Measurements from ENCODE around the gene CERS2.

Gene CERS2

DNA sequence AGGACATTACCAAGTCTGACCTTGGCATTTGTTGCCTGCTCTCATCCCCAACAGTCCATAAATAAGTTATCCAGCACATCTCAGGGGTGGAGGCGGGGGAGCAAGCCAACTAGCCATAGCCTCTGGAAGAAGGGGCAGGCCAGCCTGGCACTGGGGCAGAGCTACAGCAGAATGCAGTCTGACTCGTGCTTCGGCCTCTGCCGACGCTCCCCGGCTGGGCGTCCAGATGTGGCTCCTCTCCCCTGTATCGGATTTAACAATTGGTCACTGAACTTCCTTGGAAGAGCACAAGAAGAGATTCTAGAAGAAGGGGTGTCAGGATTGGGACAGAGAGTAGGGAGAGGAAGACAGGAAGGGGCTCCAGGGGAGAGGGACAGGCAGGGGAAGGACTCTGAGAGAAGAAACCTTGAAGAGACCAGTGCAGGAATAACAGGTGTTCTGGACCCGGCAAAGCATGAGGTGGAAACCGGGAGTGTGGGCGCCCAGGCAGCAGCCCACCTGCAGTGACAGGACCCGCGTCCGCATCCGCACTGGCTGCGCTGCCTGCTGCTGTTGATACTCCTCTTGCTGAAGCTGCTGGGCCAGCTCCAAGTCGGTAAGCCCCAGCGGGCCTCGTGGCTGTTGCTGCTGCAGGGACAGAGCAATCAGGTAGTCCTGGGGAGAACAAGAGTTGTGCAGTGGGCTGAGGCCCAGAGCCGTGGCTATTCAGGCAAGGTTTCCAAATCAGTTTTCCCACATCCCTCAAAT is 22.7 kb upstream of the CERS2 start:
- no peak for DNase-seq

DNA sequence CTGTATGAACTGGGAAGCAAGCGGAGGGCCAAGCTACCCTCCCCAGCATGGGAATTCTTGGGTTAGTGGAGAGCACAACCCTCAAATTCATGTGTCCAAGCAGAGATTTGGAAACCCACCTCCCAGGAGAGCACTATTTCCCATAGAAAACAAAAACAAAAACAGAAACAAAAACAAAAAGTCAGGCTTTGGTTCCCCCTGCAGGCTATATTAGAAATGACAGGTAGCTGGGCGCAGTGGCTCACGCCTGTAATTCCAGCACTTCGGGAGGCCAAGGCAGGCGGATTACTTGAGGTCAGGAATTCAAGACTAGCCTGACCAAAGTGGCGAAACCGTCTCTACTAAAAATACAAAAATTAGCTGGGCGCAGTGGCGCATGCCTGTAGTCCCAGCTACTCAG is 21.3 kb upstream of the CERS2 start:
- DNase-seq, result peak; percentile 17

DNA sequence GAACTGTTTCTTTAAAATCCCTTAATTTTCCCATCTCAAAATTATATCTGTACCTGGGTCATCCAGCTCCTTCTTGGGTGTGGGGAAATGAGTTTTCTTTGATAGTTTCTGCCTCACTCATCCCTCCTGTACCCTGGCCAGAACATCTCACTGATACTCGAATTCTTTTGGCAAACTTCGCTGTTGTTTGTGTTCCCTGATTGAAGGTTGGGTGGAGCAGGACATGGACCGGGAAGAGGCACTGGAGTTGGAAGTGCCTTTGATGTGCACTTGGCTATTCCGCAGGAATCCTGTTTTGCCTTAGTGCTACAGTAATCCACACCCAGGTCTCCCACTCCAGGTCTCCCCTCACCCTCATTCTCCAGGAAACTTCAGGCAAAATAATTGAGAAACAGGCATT is 20.8 kb upstream of the CERS2 start:
- DNase-seq, result no peak

DNA sequence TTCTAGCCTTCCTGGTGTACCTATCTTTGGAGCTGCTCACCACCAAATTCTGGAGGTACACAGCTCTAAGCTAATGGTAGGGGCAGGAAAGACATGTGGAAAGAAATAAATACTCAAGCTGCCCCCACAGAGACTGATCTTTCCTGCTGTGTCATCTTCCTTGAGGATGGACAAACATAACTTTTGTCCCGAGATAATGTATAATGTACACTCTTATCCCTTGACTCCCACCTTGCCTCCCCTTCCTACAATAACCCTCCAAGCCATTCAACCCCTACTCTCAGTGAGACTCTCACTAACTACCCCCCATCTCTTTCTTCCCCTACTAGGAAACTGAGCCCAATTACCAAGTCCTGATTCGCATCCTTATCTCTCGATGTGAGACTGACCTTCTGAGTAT is 19.6 kb upstream of the CERS2 start:
- DNase-seq, result no peak

DNA sequence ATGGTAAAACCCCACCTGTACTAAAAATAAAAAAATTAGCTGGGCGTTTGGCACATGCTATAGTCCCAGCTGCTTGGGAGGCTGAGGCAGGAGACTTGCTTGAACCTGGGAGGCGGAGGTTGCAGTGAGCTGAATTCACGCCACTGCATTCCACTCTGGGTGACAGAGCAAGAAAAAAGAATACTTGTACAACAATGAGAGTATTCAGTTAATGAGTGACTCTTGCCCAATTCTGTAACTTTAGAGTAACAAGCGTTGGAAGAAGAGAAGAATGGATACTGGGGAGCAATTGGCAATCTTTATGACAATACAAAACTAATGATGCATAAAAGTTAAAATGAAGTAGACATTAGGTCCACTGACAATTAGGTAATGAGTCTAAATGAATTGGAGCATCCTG is 18.0 kb upstream of the CERS2 start:
- no peak for DNase-seq

DNA sequence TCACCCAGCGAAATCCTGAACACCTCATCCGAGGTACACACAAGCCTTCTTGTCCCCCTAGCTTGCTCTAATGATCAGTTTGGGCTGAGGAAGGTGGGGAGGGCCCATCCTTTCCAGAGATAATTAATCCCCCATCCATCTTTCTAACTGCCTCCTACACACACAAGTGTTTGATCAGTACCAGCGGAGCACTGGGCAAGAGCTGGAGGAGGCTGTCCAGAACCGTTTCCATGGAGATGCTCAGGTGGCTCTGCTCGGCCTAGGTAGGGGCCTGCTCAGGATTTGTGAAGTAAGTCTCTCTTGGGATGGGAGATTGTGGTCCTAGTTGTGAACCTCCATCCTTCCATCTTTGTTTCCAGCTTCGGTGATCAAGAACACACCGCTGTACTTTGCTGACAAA is 13.3 kb upstream of the CERS2 start:
- DNase-seq, result no peak

DNA sequence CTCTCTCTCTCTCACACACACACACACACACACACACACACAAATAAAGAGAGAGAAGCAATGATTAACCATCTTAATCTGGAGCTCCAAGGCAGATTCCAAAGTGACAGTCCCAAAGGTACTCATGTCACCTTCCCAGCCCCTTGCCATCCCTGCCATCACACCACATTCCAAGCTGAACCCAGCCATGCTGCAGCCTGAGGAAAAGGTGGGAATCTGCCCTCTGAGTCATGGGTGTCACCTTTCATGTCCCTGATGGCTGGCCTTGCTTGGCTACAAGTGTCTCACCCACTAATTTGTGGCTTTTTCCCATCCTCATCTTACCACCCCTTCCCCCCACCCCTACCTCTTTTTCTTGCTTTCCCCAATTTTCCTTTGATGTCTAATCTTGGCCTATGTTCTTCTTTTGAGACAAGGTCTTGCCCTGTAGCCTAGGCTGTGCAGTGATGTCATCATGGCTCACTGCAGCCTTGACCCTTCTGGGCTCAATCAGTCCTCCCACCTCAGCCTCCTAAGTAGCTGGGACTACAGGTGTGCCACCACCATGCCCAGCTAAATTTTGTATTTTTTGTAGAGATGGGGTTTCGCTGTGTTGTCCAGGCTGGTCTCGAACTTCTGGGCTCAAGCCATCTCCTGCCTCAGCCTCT is 10.7 kb upstream of the CERS2 start:
- DNase-seq, result no peak

DNA sequence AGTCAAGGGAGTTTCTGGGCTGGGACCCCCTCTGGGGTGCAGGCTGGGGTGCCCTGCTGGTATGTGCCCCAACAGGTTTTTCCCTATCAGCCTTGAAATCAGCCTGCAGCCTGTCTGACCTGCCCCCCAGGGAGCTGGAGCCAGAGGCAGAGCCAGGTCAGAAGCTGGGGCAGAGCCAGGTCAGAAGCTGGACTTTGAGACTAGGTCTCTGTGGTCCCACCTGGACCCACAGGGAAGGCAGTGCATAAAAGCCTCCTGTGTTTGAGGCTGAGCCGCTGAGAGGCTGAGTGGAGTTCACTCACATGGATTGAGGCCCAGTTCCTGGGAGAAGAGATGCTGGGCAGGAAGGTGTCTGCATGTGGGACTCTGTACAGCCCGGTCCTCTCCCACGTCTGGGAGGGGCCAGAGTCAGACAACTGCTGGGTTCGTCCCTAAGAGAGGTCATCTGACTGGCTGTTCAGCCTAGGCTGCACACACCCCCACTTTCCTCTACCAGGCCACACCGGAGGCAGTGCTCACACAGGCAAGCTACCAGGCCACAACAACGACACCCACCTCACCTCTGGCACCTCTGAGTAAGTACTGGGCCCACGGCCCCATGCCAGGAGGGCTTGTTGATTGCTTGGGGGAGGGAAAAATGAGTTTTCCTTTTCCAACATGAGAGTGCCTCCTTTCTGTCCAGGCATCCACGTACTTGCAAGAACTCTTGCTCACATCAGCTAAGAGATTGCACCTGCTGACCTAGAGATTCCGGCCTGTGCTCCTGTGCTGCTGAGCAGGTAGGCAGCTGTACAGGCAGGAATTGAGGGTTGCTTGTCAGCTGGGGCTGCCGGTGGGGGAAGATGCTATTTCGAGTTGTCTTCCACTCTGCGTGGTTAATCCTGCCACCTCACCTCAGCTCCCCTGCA is 7.4 kb upstream of the CERS2 start, which contains the start of gene ANXA9:
Gene ANXA9, plus strand, starts transcription at position 488 of the 908 bp plus-strand sequence. CDS start 814 bp downstream, outside the sequence.
- DNase-seq, result no peak

DNA sequence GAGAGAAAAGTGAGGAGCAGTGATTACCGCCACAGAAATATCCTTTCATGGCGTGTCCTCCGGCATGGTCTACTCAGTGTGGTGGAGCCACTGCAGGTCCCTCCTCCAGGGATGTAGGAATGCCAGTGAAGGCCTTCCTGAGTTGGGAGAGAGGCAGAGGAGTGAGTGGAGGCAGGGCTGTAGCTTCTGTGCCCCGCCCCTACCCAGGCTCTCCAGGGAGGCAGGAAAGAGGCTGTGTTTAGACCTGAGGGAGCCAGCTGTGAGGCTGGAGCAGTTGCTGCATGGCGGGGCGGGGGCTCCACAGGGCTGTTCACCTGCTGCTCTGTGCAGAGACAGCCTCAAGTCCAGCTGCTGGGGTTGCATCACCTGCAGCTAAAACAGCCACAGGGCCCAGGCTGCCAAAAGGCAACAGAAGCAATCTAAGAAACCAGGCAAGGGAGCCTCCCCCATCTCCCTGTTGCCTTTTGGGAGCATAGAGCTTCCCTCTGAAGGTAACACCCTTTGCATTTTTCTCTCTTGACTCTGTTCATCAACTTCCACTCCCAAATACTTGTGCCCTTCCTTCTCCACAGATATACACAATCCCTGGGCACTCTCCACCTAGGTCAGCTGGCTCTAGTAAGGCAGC is 6.7 kb upstream of the CERS2 start:
- no peak for DNase-seq

DNA sequence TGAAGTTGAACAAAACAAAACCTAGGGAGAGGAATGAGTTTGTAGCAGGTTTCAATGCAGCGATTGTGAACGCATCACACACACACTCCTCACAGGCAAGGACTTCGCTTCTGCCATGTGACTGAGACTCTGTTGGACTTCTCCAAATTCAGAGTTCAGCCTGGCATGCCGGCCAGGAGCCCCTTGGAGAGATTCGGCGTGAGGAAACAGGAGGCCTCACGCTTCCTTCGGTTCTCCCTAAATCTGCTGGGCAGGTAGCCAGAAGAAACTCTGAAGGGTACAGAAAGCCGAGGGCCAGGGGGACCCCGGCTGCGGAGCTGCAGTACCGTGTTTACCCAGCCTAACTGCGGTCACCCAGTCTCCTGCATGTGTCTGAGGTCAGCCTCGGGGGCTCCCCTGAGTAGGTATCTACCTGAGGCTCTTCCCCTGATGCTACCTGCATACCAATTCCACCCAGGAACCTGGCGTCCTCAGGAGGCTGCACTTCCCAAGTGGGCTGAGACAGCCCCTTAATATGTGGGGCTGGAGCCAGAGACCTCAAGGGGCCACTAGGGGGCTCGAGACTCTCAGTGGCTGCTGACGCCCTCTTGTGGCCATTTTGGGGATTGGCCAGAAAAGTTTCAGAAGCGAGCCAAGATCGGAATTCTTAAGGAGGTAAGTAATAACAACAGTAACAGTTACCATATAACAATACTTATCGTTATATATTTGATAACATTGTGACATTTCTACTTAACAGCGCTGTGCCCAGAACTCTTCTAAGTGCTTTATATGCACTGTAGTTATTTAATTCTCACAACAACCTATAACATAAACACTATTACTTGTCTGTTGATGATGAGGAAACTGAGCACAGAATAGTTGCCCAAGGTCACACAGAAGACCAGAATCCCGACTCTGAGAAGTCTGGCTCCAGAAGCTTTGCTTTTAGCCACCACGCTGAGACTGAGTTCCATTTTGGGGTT is 4.7 kb upstream of the CERS2 start:
- DNase-seq, result peak; percentile 87

DNA sequence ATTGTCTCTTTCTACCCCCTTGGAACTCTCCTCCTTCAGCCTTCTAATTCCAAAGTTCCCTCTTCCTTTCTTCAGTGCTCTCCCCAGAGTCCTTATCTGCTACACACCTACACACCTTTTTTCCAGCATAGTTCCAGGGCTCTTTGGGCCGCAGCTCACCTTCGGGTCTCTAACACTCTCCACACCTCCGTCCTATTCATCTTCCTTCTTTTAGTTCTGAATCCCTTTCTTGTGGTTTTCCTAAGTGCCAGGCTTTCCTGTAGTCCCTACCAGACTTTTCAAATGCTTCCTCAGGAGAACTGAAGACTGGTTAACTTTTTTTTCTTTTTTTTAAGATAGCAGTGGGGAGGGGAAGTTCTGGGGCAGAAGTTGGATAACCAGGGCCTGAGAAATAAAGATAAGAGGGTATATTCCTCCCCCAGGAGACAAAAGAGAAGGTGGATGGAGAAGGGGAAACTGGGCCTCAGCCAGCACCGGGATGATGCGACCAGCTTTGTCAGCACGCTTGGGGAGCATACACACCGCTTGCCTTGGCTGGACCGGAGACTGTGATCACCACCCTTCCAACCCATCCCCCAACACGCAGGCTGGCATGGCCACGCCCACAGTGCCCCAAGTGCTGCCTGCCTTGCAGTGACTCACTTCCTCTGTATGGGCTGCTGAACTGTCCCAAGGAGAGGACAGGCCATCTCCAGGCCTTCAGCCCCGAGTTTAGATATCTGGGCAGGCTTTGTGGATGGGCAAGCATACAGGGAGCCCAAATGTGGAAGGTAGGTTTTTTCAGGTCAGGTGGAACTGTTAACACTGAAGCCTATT is 2.5 kb upstream of the CERS2 start:
- DNase-seq, result peak; percentile 81

DNA sequence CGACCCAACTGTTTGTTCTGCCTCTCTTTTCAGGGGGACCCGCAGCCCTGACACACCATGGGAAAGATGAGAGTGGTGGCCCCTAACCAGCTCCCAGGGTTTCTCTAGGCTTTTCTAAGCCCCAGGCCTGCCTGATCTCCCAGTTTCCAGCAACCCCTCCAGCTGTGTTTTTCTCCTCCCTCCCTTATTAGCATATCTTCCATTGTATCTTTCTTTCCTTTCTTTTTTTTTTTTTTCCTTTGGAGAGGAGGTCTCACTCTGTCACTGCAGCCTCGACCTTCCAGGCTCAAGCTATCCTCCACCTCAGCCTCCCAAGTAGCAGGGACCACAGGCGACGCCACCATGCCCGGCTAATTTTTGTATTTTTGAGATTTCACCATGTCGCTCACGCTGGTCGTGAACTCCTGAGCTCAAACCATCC is 1.8 kb upstream of the CERS2 start:
- DNase-seq, result no peak

DNA sequence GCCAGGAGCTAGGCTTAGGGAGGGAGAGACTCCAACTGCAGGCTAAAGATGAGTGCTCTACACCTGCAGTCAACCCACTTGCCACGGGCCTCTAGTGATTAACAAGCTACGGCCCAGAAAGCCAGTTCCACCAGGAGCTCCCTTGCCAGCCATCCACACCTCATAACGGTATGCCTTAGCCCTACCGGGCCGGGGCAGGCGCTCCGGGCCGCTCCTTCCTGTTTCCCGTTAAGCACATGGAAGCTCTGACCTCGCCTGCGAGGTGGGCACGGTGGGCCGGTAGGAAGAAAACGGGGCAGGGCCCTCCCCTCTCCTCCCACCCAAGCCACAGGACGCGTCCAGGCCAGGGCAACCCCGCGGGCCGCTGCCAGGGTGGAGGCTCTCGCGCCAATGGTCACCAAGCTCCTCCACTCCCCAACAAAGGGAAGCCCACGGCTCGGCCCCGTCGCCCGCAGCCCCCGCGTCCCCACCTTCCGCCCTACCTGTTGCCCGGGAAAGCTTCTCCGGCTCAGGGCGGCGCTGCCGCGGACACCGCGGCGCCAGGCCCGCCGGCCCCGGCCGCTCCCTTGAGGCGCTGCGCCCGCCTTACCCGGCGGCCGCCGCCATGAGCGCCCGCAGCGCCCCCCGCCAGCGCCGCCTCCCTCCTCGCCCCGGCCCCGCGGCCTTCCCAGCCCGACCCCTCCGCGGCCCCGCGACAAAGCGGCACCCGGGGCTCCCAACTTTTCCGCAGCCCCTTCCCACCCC is 627 bp downstream of the CERS2 start:
- peak; percentile 43 for DNase-seq

DNA sequence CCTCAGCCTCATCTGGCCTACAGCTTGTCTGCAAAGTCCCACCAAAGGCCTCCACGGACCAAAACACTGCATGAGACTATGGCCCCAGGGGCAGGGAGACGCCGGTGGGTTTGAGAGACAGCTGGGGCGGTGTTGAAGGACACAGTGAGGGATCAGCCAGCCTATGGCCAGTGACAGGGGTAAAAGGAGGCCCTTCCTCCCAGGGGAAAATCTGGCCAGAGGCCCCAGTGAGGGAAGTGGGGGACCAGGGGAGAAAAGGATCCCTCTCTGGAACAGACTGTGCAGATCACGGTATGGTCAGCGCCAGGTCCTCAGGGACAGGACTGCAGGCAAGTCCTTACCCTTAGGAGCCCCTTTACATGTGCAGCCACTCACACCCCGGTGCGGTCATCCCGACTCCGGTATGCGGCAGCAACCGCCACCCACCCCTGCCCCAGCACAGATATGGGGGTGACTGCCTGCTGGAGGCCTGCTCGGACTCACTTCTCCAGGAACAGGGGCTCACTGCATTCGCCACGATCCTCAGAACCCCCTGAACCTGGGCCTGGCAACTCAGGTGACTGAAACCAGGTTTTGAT is 1.3 kb downstream of the CERS2 start:
- DNase-seq, result no peak

DNA sequence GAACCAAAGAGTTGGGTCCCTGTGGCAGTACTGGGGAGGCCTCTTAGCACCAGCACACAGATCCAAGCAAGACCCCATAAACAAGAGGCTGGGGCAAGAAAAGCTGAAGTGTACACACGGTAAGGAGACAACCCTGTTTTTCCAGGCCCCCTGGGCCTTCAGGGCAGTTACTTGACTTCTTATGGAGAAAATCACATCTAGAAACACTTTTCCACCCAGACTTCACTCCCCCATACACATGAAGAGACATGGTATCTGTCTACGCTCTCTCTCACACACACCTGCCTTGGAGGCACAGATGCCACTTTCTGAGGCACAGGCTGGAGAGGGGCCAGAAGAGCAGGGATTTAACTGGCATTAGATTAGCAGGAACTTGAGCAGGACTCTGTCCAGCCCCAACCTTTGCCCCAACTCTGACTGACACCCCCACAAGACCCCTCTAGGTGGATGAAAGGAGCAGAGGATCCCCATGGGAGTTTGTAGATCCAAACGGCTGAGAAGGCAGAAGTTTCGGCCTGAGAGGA is 2.2 kb downstream of the CERS2 start:
- no peak for DNase-seq

DNA sequence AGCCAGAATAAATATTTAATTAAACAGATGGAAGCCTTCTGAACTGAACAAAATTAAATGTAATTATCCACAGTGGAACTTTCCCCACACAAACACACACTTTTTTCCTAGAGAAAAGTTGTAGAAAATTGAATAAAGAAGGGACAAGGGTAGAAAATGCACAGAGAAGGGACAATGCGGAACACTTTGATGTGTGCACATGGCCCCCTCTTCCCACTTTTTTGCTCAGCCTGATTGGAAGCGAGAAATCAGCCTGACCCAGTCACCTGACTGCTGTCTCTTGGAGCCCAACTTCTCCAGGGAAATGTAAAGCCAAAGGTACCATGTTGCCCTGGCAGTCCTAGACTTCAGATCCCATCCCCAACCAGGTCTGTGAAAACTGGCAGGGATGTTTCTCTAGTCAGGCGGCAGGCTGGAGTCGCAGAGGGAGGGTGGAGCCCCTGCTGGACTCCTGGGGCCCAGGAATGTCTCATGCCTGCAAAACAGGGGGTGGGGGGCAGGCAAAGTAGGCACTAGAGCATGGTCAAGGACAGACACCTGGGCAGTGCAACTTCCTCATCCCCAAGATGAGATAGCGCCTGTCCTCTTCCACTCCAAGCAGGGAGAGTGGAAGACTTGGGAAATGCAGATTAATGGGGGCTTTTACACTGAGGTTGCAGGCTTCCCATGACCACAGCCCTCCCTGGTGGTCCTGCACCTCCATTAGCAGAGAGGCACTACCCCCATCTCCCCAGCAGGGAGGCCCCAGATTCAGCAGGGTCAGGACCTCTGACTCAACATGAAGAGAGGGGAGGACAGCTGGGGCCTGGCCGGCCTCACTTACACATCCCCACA is 2.8 kb downstream of the CERS2 start:
- no peak for DNase-seq

DNA sequence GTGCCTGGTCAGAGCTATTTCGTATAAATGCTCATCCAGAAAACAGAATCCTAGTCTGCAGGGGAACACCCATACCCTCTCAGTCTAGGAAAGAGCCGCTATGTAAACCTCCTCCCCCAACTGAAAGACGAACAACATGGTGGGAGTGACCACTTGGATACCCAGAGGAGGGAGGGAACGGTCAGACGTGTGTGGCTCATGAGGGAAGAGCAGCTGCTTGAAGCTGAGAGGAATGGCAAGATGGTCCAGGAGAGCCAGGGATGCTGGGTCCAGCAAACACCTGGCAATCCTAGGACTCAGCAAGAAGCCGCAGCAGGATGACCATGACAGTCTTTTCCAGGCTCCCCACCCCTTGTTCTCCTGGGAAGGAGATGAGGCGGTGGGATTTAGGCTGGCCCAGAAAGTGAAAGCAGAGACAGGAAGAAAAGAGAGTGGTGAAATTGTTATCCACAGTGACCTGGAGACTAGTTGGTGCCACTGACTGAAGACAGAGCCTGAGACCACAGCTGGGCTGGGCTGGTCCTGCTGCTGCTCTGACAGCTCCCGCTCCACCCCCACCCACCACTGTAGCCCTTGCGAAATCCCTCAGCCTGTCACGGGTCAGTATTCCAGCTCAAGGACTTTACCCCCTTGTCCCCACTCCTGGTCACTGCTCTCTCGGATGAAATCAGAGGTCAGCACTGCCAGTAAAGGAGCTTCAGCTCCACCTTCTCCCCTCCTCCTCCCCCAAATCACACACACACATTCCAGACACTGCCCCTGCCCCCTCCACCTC is 3.6 kb downstream of the CERS2 start:
- DNase-seq, result no peak

DNA sequence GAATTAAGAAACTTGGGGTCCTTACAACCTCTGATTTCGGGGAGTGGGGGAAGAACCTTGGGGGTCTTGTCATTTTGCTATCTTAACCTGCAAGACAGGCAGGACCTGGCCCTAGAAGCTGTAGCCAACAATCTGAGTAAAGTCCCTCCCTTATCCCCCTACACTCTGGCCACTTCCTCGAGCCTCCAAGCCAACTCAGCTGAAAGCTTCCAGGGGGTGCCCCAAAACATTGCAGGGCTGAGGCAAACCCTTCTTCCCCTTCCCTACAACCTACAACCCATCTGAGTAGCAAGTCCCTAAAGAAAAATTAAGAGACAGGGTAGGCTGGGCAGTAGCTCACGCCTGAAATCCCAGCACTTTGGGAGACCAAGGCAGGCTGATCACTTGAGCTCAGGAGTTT is 5.0 kb downstream of the CERS2 start:
- no peak for DNase-seq
